ENCODE results near the gene PSMA6.
A peak's percentile ranks its signal among the peaks of the same experiment; 100 is the strongest.

GRCh38 chr14:35365130-35366055, 73.2 kb downstream of the PSMA6 start:
- TF ChIP-seq CTCF (IDR thresholded peaks at IDR 0.05) (no peak), POLR2A (IDR thresholded peaks at IDR 0.05) (no peak), POLR2AphosphoS5 (IDR thresholded peaks at IDR 0.05) (peak; percentile 88), EP300 (IDR thresholded peaks at IDR 0.05) (no peak)

Measured in gastroesophageal sphincter (tissue), 3 donors.